Fibroblast of skin of left quadriceps (primary cell): Measurements from ENCODE around the gene AK5.

Experiments used
- DNase-seq, 2 experiments: peaks; one replicate each; pipeline ENCODE4 v3.0.0-alpha.2; 2013; ENCODE audit warnings: low read depth in 2 of 2

AK5 gene

DNA sequence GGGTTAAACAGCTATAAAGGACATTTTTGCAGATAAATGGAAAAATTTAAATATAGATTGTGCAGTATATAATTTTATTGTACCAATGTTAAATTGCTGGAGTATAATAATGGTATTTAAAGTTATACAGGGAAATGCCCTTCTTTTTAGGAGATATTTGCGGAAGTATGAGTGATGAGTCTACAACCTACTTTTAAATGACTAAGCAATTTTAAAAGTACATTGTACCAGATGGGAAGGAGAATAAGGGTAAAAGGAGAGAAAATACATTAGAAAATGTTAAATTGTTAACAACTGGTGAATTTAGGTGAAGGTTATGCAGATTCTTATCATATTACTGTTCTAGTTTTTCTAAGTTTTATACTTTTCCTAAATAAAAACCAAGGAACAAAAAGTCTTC, 308.8 kb downstream of the AK5 start:
- DNase-seq = no peak

DNA sequence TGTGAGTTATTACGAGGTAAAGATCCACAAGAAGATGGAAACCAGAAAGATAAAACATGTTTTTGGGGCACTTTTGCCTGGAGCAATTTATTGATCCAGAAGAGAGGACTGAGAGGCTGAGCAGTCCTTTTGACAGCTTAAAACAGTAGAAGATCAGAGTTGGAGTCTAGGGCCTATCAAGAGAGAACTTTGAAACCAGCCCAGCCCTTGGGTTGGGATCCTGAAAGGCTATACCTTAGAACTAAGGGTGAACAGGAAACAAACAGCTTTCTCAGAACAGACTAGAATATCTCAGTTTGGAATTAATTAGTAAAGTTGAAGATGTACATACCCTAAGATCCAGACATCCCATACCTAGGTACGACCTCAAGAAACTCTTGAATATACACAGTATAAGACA, 311.1 kb downstream of the AK5 start:
- DNase-seq = no peak

DNA sequence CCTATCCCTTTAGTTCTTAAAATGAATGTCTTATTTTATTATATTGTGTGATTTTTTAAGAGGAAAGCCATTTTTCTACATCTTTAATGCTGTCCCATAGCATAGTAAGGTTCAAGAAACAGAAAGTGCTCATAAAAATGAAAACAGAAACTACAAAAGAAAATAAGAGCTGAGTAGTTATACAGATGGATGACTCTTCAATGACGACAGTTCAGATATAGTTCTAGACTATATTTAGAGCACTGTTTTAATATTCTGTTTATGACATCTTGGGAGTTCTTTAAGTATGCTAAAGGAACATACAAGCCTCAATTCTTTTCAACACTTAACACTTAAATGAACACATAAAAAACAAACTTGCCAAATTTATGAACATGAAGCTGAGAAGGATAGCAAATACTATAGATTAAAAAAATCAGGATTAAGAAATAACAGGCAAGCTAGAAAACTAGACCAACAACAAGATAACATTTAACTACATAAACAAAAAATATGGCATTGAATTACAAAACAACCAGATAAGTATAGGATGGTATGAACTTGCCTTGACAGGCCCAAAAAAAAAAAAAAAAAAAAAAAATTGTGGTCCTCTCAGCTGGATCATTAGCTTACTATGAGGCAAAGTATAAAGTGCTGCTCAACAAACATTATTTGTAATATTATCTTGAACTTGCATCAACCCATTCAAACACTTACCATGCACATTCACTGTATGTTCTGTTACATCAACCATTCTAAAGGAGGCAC, 312.7 kb downstream of the AK5 start:
- no peak for DNase-seq

DNA sequence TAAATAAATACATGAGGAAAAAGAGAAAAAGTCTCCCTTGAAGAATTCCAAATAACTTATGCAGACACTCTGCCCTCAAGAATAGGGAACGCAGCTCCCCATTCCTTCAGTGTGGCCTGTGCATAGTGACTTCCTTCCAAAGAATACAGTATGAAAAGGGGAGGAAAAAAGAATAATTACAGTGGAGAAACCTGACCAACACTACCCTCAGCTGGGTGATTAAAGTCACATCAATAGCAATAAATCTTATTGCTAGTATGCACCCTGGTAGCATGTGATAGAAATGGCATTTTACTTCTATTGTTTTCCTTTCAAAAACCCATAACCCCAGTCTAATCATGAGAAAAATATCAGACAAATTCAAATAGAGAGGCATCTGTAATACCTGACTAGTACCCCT, 315.5 kb downstream of the AK5 start:
- no peak for DNase-seq

GRCh38 chr1:77605246-77606026, 323.6 kb downstream of the AK5 start:
- peak in 1 of 2 experiments; percentile 1 for DNase-seq

DNA sequence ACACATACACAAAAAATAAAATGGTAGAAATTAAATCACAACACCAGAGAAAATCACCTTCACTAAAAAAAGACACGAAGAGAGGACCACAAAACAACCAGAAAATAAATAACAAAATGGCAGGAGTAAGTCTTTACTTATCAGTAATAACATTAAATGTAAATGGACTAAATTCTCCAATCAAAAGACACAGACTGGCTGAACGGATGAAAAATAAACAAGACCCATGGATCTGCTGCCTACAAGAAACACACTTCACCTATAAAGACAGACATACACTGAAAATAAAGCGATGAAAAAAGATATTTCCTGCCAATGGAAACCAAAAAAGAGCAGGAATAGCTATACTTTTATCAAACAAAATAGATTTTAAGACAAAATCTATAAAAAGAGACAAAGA, 327.1 kb downstream of the AK5 start:
- no peak for DNase-seq
